B cell (primary cell): ENCODE measurements around the gene PDE6B. TPM values are rescaled to one million over a fixed set of nuclear protein-coding genes. Genes with fewer than 3 reads are reported as not detected.
A peak's percentile ranks its signal among the peaks of the same experiment; 100 is the strongest.

ENCODE experiments used
- ATAC-seq: fragments of 200-7000 bp; cut with Tn5 transposase; one replicate; pipeline ENCODE4 v1.10.0; 2021; ENCODE audit warnings: low read depth, mild to moderate bottlenecking, moderate number of reproducible peaks, moderate library complexity
- CTCF ChIA-PET: fragments of 350-600 bp; sonication (Branson Sonifier 250); formaldehyde crosslinking; loops from one replicate; lab custom pipeline; 2021; ENCODE audit warnings: antibody characterized with exemption, inconsistent platforms; lab: Charles Lee
- POLR2A ChIA-PET: fragments of 350-600 bp; sonication (Branson Sonifier 250); formaldehyde crosslinking; loops from one replicate; lab custom pipeline; 2021; ENCODE audit warnings: antibody characterized with exemption; lab: Charles Lee
- DNase-seq: peaks from one replicate; pipeline ENCODE4 v3.0.0; 2013
- H2AFZ ChIP-seq: 2 replicates; pipeline ENCODE4 v1.6.1; 2012; ENCODE audit warnings: mild to moderate bottlenecking, low read depth, low read length; ENCODE audit not compliant: insufficient read depth, poor library complexity, severe bottlenecking
- H3K27ac ChIP-seq, 2 donors: 1 replicate in 1 of 2; 2 replicates in 1 of 2; pipeline ENCODE4 v1.5.1; 2012 to 2013; ENCODE audit warnings: low read length in 2 of 2, mild to moderate bottlenecking in 2 of 2, moderate library complexity in 1 of 2
- H3K27me3 ChIP-seq, 4 experiments: fragments of 200-600 bp in 1 of 4; sonication (generic) in 1 of 4; replicated peaks in 1 of 4; 1 replicate in 2 of 4; 2 replicates in 2 of 4; pipeline versions ENCODE4 v1.6.1 to v1.7.0; 2013 to 2016; ENCODE audit warnings: low read length in 3 of 4, mild to moderate bottlenecking in 2 of 4, mixed read lengths in 1 of 4, moderate library complexity in 1 of 4; ENCODE audit not compliant: insufficient read depth in 4 of 4, control insufficient read depth in 3 of 4; ENCODE audit errors: control extremely low read depth in 1 of 4
- H3K36me3 ChIP-seq, 2 experiments: replicated peaks in 1 of 2; 1 replicate in 1 of 2; 2 replicates in 1 of 2; pipeline versions ENCODE4 v1.6.1 to v1.7.1; 2013; ENCODE audit warnings: low read length in 1 of 2; ENCODE audit not compliant: insufficient read depth in 2 of 2, control insufficient read depth in 1 of 2; ENCODE audit errors: control extremely low read depth in 1 of 2, extremely low read depth in 1 of 2
- H3K4me1 ChIP-seq, 2 donors: fragments of 200-600 bp in 1 of 2; sonication (generic) in 1 of 2; 1 replicate in 1 of 2; 2 replicates in 1 of 2; pipeline versions ENCODE4 v1.5.1 to v1.6.1; 2013 to 2017; ENCODE audit warnings: low read length in 2 of 2; ENCODE audit not compliant: control insufficient read depth in 2 of 2, insufficient read depth in 2 of 2
- H3K4me2 ChIP-seq: replicated peaks from 2 replicates; pipeline ENCODE3; 2012; ENCODE audit warnings: mild to moderate bottlenecking, low read depth, low read length; ENCODE audit not compliant: poor library complexity, severe bottlenecking
- H3K4me3 ChIP-seq, 5 experiments: fragments of 200-600 bp in 1 of 5; sonication (generic) in 1 of 5; 1 replicate in 3 of 5; 2 replicates in 2 of 5; pipeline versions ENCODE4 v1.5.1 to v1.7.0; 2011 to 2016; ENCODE audit warnings: low read length in 4 of 5, mild to moderate bottlenecking in 4 of 5, low read depth in 2 of 5, control low read depth in 1 of 5, moderate library complexity in 1 of 5; ENCODE audit not compliant: insufficient read depth in 1 of 5; ENCODE audit errors: control extremely low read depth in 1 of 5, extremely low read depth in 1 of 5
- H3K79me2 ChIP-seq: fragments of 200-600 bp; sonication (generic); one replicate; pipeline ENCODE4 v1.6.0; 2016; ENCODE audit warnings: low read length; ENCODE audit not compliant: control insufficient read depth, insufficient read depth
- H3K9ac ChIP-seq: fragments of 200-600 bp; sonication (generic); 2 replicates; pipeline ENCODE4 v1.6.1; 2017; ENCODE audit warnings: mild to moderate bottlenecking, low read length, moderate library complexity
- H3K9me3 ChIP-seq, 3 donors: one replicate each; pipeline versions ENCODE4 v1.6.1 to v1.7.1; 2013; ENCODE audit warnings: low read length in 2 of 3; ENCODE audit not compliant: control insufficient read depth in 2 of 3, insufficient read depth in 1 of 3; ENCODE audit errors: control extremely low read depth in 1 of 3
- H4K20me1 ChIP-seq: 2 replicates; pipeline ENCODE4 v1.6.0; 2012; ENCODE audit warnings: mild to moderate bottlenecking, low read length; ENCODE audit not compliant: insufficient read depth, control insufficient read depth, poor library complexity, severe bottlenecking
- H3K27ac Mint-ChIP-seq: one replicate; pipeline ENCODE4 v1.8.0; 2021; ENCODE audit warnings: mixed read lengths
- H3K27me3 Mint-ChIP-seq: one replicate; pipeline ENCODE4 v1.8.0; 2021; ENCODE audit warnings: mixed read lengths
- H3K4me1 Mint-ChIP-seq: one replicate; pipeline ENCODE4 v1.8.0; 2021; ENCODE audit warnings: mixed read lengths
- H3K4me3 Mint-ChIP-seq: one replicate; pipeline ENCODE4 v1.8.0; 2021; ENCODE audit warnings: mixed read lengths
- H3K9me3 Mint-ChIP-seq: one replicate; pipeline ENCODE4 v1.8.0; 2022; ENCODE audit warnings: mixed read lengths; ENCODE audit not compliant: insufficient read depth
- CTCF ChIP-seq: fragments of 200-600 bp; IDR thresholded peaks from one replicate; pipeline ENCODE4 v1.8.0; 2022; ENCODE audit warnings: antibody characterized with exemption, mild to moderate bottlenecking
- EZH2 ChIP-seq: IDR thresholded peaks from 2 replicates; pipeline ENCODE4 v1.6.1; 2012; ENCODE audit warnings: borderline replicate concordance, low read depth, mild to moderate bottlenecking, moderate library complexity, low read length; ENCODE audit not compliant: insufficient read depth, poor library complexity, severe bottlenecking
- WGBS: methylation state at CpG from one replicate; pipeline ENCODE4 v1.1.5; 2013; ENCODE audit warnings: missing lambda C conversion rate; ENCODE audit not compliant: insufficient coverage; 5-methylcytosine and 5-hydroxymethylcytosine counted together
- intact Hi-C: fragments of 100-400 bp; cut with micrococcal nuclease; formaldehyde crosslinking; loops from one replicate; pipeline ENCODE4 v1.10.0; 2022
- polyA plus RNA-seq: library from polyadenylated mRNA; depleted of rRNA; stranded (reverse); fragments of >200 nt; gene quantifications from 2 replicates; pipeline ENCODE4 v1.2.3, GENCODE V29; 2012
- total RNA-seq, 2 donors: library from RNA; stranded (reverse); fragments of 120-200 nt in 1 of 2; gene quantifications; 1 replicate in 1 of 2; 2 replicates in 1 of 2; pipeline versions ENCODE4 v1.2.3 to v1.2.4, GENCODE V29; 2013 to 2022

Gene PDE6B
- total and polyA plus RNA-seq, 2 donors (not counting 1 experiment from before 2014, with no cell fraction given): 20.0 to 25.2 TPM

- 86% methylated on average over 19 of the region's 21 CpGs for WGBS
- peaks cover 41% of the 10 kb centered on the region for H4K20me1 ChIP-seq
- H3K27ac ChIP-seq: peak overlapping the region in 1 of 2 donors; percentile 41
- H3K27me3 ChIP-seq: no peaks in the 10 kb centered on the region
- Mint-ChIP-seq H3K9me3 (no peaks in the 10 kb centered on the region), H3K27me3 (no peaks in the 10 kb centered on the region), H3K4me1 (peaks cover 29% of the 10 kb centered on the region), H3K27ac (peak overlapping the region; percentile 41), H3K4me3 (peak overlapping the region; percentile 52)
- intact Hi-C loops: loop anchor here (10.0 kb wide), 1 partner anchor 228 kb away; the partner anchor contains the start of genes GAK and TMEM175
- peak overlapping the region; percentile 57 for H3K4me2 ChIP-seq
- H3K79me2 ChIP-seq: peaks cover 69% of the 10 kb centered on the region
- no peaks in the 10 kb centered on the region for H3K9me3 ChIP-seq
- ChIA-PET POLR2A (no interaction called here), CTCF (no interaction called here)
- H3K4me1 ChIP-seq: peaks cover 17 to 30% of the 10 kb centered on the region in 2 donors
- no peak for ATAC-seq
- H3K36me3 ChIP-seq: peaks cover 0 to 4% of the 10 kb centered on the region in 2 experiments
- H2AFZ ChIP-seq: no peak overlapping the region
- peak overlapping the region; percentile 97 for H3K9ac ChIP-seq
- H3K4me3 ChIP-seq: peak overlapping the region in 1 of 5 experiments; percentile 19
- TF ChIP-seq CTCF (no peak), EZH2 (no peak)
- no peak for DNase-seq
These were observed 81.6 kb downstream of the PDE6B start for GRCh38 chr4:706834-707598.
